Heart left ventricle (tissue), 13 donors: Measurements from ENCODE around the gene TMEM176A.

Source experiments
- CTCF ChIP-seq, 12 donors: fragments of 200-600 bp; sonication (generic) in 4 of 12; IDR thresholded peaks; one replicate each; pipeline versions ENCODE4 v1.5.0 to v1.8.0; 2018 to 2022; ENCODE audit warnings: antibody characterized with exemption in 12 of 12, mild to moderate bottlenecking in 5 of 12
- POLR2A ChIP-seq, 2 donors: fragments of 450-650 bp; IDR thresholded peaks; one replicate each; pipeline ENCODE4 v1.6.1; 2017; ENCODE audit warnings: antibody characterized with exemption in 2 of 2, mild to moderate bottlenecking in 2 of 2, moderate library complexity in 2 of 2
- donor health status: ischemic (EF 13 %, LVEDD 7.1; RV severe dilation, severe dysfunction).
- donor health status: DM: no; HTN: yes; CAD: no.
- donor health status: DM: no; HTN: no; CAD: no.
- donor health status: ischemic (EF 25% LVEDD 6.9; RV normal size, moderate dysfunction).
- donor health status: ischemic (EF 25% LVEDD 5.7; RV mildly dilated, moderate dysfunction).
- donor health status: ischemic (EF 35%, LVEDD 5.7; RV mildly dilated, moderate dysfunction).
- donor health status: nonischemic (EF 11% LVEDD 7.7; RV severe dilation, severe dysfunction).
- donor health status: DM: yes; HTN: yes; CAD: no.
- donor health status: PGD.
- donor health status: ischemic (EF 29% LVEDD 5.4; RV normal size, mild dysfunction).
- donor health status: nonischemic (EF 23%, LVEDD 6.1; RV moderate dilation, normal function).

GRCh38 chr7:150803161-150803860, 2.7 kb downstream of the TMEM176A start:
- no peak for TF ChIP-seq POLR2A (IDR thresholded peaks at IDR 0.05)
- no peak for TF ChIP-seq CTCF (IDR thresholded peaks at IDR 0.05)
